Measurements from ENCODE around the gene ERVW-1. TPM values are rescaled to one million over a fixed set of nuclear protein-coding genes. Genes with fewer than 3 reads are reported as not detected.

ERVW-1 gene
- polyA plus RNA-seq, 3 donors = not detected

GRCh38 chr7:92460510-92460909, 17.2 kb downstream of the ERVW-1 start:
- Histone ChIP-seq H3K36me3 (replicated peaks in 1 of 2; ENCODE audit: control insufficient read depth in 1 of 2, insufficient read depth in 2 of 2, low read length in 2 of 2) (peaks cover 24 to 56% of the 10 kb centered on the region in 2 donors), H3K4me2 (replicated peaks; ENCODE audit: extremely low read depth, low read length, poor library complexity, severe bottlenecking) (no peak overlapping the region), H3K4me3 (replicated peaks in 1 of 3; ENCODE audit: low read depth in 2 of 3, low read length in 3 of 3) (no peak overlapping the region), H3K4me1 (ENCODE audit: control insufficient read depth in 1 of 2, insufficient read depth in 2 of 2, low read length in 2 of 2) (no peaks in the 10 kb centered on the region), H3K27me3 (ENCODE audit: control insufficient read depth in 2 of 2, insufficient read depth in 2 of 2, low read length in 2 of 2) (no peaks in the 10 kb centered on the region), H3K79me2 (ENCODE audit: insufficient read depth, low read length) (no peaks in the 10 kb centered on the region), H3K9ac (ENCODE audit: insufficient read depth, low read length, poor library complexity, severe bottlenecking) (no peak overlapping the region), H2AFZ (ENCODE audit: insufficient read depth, low read depth, low read length, poor library complexity, severe bottlenecking) (no peak overlapping the region), H3K27ac (ENCODE audit: low read depth in 1 of 2, low read length in 2 of 2) (no peak overlapping the region), H3K9me3 (replicated peaks in 1 of 2; ENCODE audit: control insufficient read depth in 1 of 2, insufficient read depth in 1 of 2, low read length in 2 of 2) (no peaks in the 10 kb centered on the region), H4K20me1 (ENCODE audit: insufficient read depth, low read length) (no peaks in the 10 kb centered on the region)
- Mint-ChIP-seq H3K27me3 (ENCODE audit: low read depth in 3 of 3) (no peaks in the 10 kb centered on the region), H3K27ac (no peak overlapping the region), H3K4me1 (no peaks in the 10 kb centered on the region), H3K36me3 (peaks cover 26 to 50% of the 10 kb centered on the region in 2 donors), H3K4me3 (no peak overlapping the region), H3K9me3 (no peaks in the 10 kb centered on the region)
- 100% methylated on average over 2 of the region's 4 CpGs for WGBS (ENCODE audit: insufficient coverage)
- no peak for TF ChIP-seq CTCF (IDR thresholded peaks at IDR 0.05)
- no peak for DNase-seq
- intact Hi-C loops (cut with micrococcal nuclease) = no loop called here

GRCh38 chr7:92460109-92460508, 17.6 kb downstream of the ERVW-1 start:
- WGBS (ENCODE audit: insufficient coverage) = no CpG with 5 or more reads among the region's 2 CpGs
- no peak overlapping the region for H3K27ac ChIP-seq (ENCODE audit: low read depth in 1 of 2, low read length in 2 of 2)
- H3K79me2 ChIP-seq (ENCODE audit: insufficient read depth, low read length) = no peaks in the 10 kb centered on the region
- TF ChIP-seq CTCF (IDR thresholded peaks at IDR 0.05) = no peak
- peaks cover 28 to 60% of the 10 kb centered on the region in 2 donors for H3K36me3 ChIP-seq (replicated peaks in 1 of 2; ENCODE audit: control insufficient read depth in 1 of 2, insufficient read depth in 2 of 2, low read length in 2 of 2)
- H3K4me3 Mint-ChIP-seq = no peak overlapping the region
- H3K4me1 Mint-ChIP-seq = no peaks in the 10 kb centered on the region
- no peak overlapping the region for H3K9ac ChIP-seq (ENCODE audit: insufficient read depth, low read length, poor library complexity, severe bottlenecking)
- no peak overlapping the region for H3K4me3 ChIP-seq (replicated peaks in 1 of 3; ENCODE audit: low read depth in 2 of 3, low read length in 3 of 3)
- no peak overlapping the region for H3K4me2 ChIP-seq (replicated peaks; ENCODE audit: extremely low read depth, low read length, poor library complexity, severe bottlenecking)
- intact Hi-C loops (cut with micrococcal nuclease) = no loop called here
- H3K27ac Mint-ChIP-seq = peak overlapping the region in 1 of 7 donors; percentile 24
- H3K4me1 ChIP-seq (ENCODE audit: control insufficient read depth in 1 of 2, insufficient read depth in 2 of 2, low read length in 2 of 2) = no peaks in the 10 kb centered on the region
- no peak overlapping the region for H2AFZ ChIP-seq (ENCODE audit: insufficient read depth, low read depth, low read length, poor library complexity, severe bottlenecking)
- no peaks in the 10 kb centered on the region for H3K9me3 Mint-ChIP-seq
- H3K36me3 Mint-ChIP-seq = peaks cover 26 to 47% of the 10 kb centered on the region in 2 donors
- H4K20me1 ChIP-seq (ENCODE audit: insufficient read depth, low read length) = no peaks in the 10 kb centered on the region
- no peak for DNase-seq
- H3K27me3 Mint-ChIP-seq (ENCODE audit: low read depth in 3 of 3) = no peaks in the 10 kb centered on the region
- no peaks in the 10 kb centered on the region for H3K27me3 ChIP-seq (ENCODE audit: control insufficient read depth in 2 of 2, insufficient read depth in 2 of 2, low read length in 2 of 2)
- H3K9me3 ChIP-seq (replicated peaks in 1 of 2; ENCODE audit: control insufficient read depth in 1 of 2, insufficient read depth in 1 of 2, low read length in 2 of 2) = no peaks in the 10 kb centered on the region

All from CD14-positive monocyte (primary cell).